ENCODE measurements around the gene TRIM23.
"Not testable (repeated sequence)": the region's sequence is repeated elsewhere in the genome, so short reads cannot be mapped to it uniquely, and the experiment has no call there.

The TRIM23 gene

GRCh38 chr5:65623482-65623881 is 651 bp downstream of the TRIM23 start:
- peaks cover 51% of the 10 kb centered on the region for H3K79me2 ChIP-seq (ENCODE audit: low read length)
- no peak for TF ChIP-seq EZH2phosphoT487 (IDR thresholded peaks at IDR 0.05; ENCODE audit: low read depth)
- TF ChIP-seq, protein P1, sequence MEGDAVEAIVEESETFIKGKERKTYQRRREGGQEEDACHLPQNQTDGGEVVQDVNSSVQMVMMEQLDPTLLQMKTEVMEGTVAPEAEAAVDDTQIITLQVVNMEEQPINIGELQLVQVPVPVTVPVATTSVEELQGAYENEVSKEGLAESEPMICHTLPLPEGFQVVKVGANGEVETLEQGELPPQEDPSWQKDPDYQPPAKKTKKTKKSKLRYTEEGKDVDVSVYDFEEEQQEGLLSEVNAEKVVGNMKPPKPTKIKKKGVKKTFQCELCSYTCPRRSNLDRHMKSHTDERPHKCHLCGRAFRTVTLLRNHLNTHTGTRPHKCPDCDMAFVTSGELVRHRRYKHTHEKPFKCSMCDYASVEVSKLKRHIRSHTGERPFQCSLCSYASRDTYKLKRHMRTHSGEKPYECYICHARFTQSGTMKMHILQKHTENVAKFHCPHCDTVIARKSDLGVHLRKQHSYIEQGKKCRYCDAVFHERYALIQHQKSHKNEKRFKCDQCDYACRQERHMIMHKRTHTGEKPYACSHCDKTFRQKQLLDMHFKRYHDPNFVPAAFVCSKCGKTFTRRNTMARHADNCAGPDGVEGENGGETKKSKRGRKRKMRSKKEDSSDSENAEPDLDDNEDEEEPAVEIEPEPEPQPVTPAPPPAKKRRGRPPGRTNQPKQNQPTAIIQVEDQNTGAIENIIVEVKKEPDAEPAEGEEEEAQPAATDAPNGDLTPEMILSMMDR (IDR thresholded peaks at IDR 0.05; ENCODE audit: low read depth, low read length) = no peak
- peak overlapping the region; percentile 96 for H3K4me3 ChIP-seq (ENCODE audit: low read length)
- H3K36me3 ChIP-seq (replicated peaks; ENCODE audit: low read depth, low read length) = no peaks in the 10 kb centered on the region
- H3K9me3 ChIP-seq (ENCODE audit: insufficient read depth, low read length) = no peaks in the 10 kb centered on the region
- no peaks in the 10 kb centered on the region for H3K27me3 ChIP-seq (ENCODE audit: low read depth, low read length)
- no peak overlapping the region for H2AFZ ChIP-seq (ENCODE audit: low read depth, low read length)
- no peak overlapping the region for H3K27ac ChIP-seq (ENCODE audit: low read length)
- H3K4me2 ChIP-seq (ENCODE audit: low read length) = peak overlapping the region; percentile 91
- H3K4me1 ChIP-seq (ENCODE audit: low read length) = peaks cover 14% of the 10 kb centered on the region
- peak overlapping the region; percentile 89 for H3K9ac ChIP-seq (ENCODE audit: low read length)
- no peaks in the 10 kb centered on the region for H4K20me1 ChIP-seq (ENCODE audit: insufficient read depth, low read length)

DNA sequence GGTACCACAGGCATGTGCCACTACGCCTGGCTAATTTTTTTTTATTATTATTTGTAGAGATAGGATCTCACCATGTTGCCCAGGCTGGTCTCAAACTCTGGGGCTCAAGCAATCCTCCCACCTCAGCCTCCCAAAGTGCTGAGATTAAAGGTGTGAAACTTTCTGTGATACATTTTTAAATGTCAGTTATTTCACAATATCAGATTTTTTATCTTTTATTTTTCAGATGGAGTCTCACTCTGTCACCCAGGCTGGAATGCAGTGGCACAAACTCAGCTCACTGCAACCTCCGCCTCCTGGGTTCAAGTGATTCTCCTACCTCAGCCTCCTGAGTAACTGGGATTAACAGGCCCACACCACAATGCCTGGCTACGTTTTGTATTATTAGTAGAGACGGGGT is 2.2 kb downstream of the TRIM23 start:
- peaks cover 41% of the 10 kb centered on the region for H3K79me2 ChIP-seq (ENCODE audit: low read length)
- H3K4me2 ChIP-seq (ENCODE audit: low read length); H3K4me3 ChIP-seq (ENCODE audit: low read length): not testable (repeated sequence)

GRCh38 chr5:65620021-65620420 is 4.1 kb downstream of the TRIM23 start:
- H4K20me1 ChIP-seq (ENCODE audit: insufficient read depth, low read length) = no peaks in the 10 kb centered on the region
- H3K9ac ChIP-seq (ENCODE audit: low read length) = no peak overlapping the region
- no peak overlapping the region for H3K27ac ChIP-seq (ENCODE audit: low read length)
- H3K4me1 ChIP-seq (ENCODE audit: low read length) = peaks cover 9% of the 10 kb centered on the region
- TF ChIP-seq EZH2phosphoT487 (IDR thresholded peaks at IDR 0.05; ENCODE audit: low read depth) = no peak
- TF ChIP-seq, protein P1 (IDR thresholded peaks at IDR 0.05; ENCODE audit: low read depth, low read length) = no peak
- H3K27me3 ChIP-seq (ENCODE audit: low read depth, low read length) = no peaks in the 10 kb centered on the region
- H2AFZ ChIP-seq (ENCODE audit: low read depth, low read length) = no peak overlapping the region
- peaks cover 21% of the 10 kb centered on the region for H3K79me2 ChIP-seq (ENCODE audit: low read length)
- no peaks in the 10 kb centered on the region for H3K9me3 ChIP-seq (ENCODE audit: insufficient read depth, low read length)
- no peak overlapping the region for H3K4me2 ChIP-seq (ENCODE audit: low read length)
- H3K36me3 ChIP-seq (replicated peaks; ENCODE audit: low read depth, low read length) = no peaks in the 10 kb centered on the region
- H3K4me3 ChIP-seq (ENCODE audit: low read length) = no peak overlapping the region

More for the DNA sequence above, 2.2 kb downstream of the TRIM23 start:
- not testable (repeated sequence) for H2AFZ ChIP-seq (ENCODE audit: low read depth, low read length); H3K27me3 ChIP-seq (ENCODE audit: low read depth, low read length); H3K27ac ChIP-seq (ENCODE audit: low read length); H4K20me1 ChIP-seq (ENCODE audit: insufficient read depth, low read length); H3K9me3 ChIP-seq (ENCODE audit: insufficient read depth, low read length); H3K36me3 ChIP-seq (replicated peaks; ENCODE audit: low read depth, low read length); H3K9ac ChIP-seq (ENCODE audit: low read length)
- H3K4me1 ChIP-seq (ENCODE audit: low read length) = peaks cover 14% of the 10 kb centered on the region

DNA sequence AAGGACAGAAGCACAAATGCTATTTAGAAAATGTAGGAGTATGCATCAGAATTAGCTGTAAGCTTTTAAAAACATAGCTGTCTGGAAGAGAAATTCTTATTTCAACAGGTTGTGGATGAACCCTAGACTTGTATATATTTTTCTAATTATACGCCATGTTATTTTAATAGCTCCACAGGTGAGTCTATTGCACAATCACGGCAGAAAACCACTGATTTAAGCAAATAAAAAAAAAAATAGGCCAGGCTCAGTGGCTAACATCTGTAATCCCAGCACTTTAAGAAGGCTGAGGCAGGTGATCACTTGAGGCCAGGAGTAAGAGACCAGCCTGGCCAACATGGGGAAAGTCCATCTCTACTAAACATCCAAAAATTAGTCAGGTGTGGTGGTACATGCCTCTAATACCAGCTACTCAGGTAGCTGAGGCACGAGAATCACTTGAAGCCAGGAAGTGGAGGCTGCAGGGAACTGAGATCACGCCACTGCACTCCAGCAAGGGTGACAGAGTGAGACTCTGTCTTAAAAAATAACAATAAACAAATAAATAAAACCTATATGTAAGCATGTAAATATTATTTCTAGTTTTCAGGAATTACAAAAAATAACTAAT is 11.7 kb downstream of the TRIM23 start:
- H4K20me1 ChIP-seq (ENCODE audit: insufficient read depth, low read length) = no peaks in the 10 kb centered on the region
- H3K27ac ChIP-seq (ENCODE audit: low read length) = no peak overlapping the region
- no peak overlapping the region for H3K4me2 ChIP-seq (ENCODE audit: low read length)
- H3K9me3 ChIP-seq (ENCODE audit: insufficient read depth, low read length) = no peaks in the 10 kb centered on the region
- H3K4me1 ChIP-seq (ENCODE audit: low read length) = 0 out of 2 replicates have a peak, but pooled peaks cover 2% of the 10 kb centered on the region
- no peak overlapping the region for H2AFZ ChIP-seq (ENCODE audit: low read depth, low read length)
- TF ChIP-seq, protein P1 (IDR thresholded peaks at IDR 0.05; ENCODE audit: low read depth, low read length) = no peak
- no peak for TF ChIP-seq EZH2phosphoT487 (IDR thresholded peaks at IDR 0.05; ENCODE audit: low read depth)
- no peaks in the 10 kb centered on the region for H3K27me3 ChIP-seq (ENCODE audit: low read depth, low read length)
- H3K36me3 ChIP-seq (replicated peaks; ENCODE audit: low read depth, low read length) = peaks cover 8% of the 10 kb centered on the region
- no peak overlapping the region for H3K4me3 ChIP-seq (ENCODE audit: low read length)
- H3K79me2 ChIP-seq (ENCODE audit: low read length) = no peaks in the 10 kb centered on the region
- no peak overlapping the region for H3K9ac ChIP-seq (ENCODE audit: low read length)

Measured in OCI-LY3 (cell line).